Measurements from ENCODE around the gene THRB.

The THRB gene

GRCh38 chr3:24521420-24522145 lies 26.9 kb upstream of the THRB start (continued):
- peak; percentile 61 for TF ChIP-seq ZNF501 (tag by site-specific recombination; IDR thresholded peaks at IDR 0.05)
- no peak for TF ChIP-seq ZNF114 (tag by site-specific recombination; IDR thresholded peaks at IDR 0.05)
- no peak for TF ChIP-seq ZNF549 (tag by site-specific recombination; IDR thresholded peaks at IDR 0.05)
- 0 out of 2 replicates have a peak, but pooled peaks have one; percentile 32 for TF ChIP-seq KLF10 (tag by site-specific recombination; IDR thresholded peaks at IDR 0.05)
- TF ChIP-seq ZNF658 (tag by site-specific recombination; IDR thresholded peaks at IDR 0.05): no peak
- TF ChIP-seq ZNF335 (tag by site-specific recombination; conservative IDR thresholded peaks at IDR 0.05): peak; percentile 90
- TF ChIP-seq ZFP69B (tag by site-specific recombination; IDR thresholded peaks at IDR 0.05): 0 out of 2 replicates have a peak, but pooled peaks have one; percentile 26
- peak; percentile 17; the same call in 1 of the 2 replicates for TF ChIP-seq ZEB2 (tag by site-specific recombination; IDR thresholded peaks at IDR 0.05)
- TF ChIP-seq ZBTB17 (tag by site-specific recombination; IDR thresholded peaks at IDR 0.05): peak; percentile 48; the same call in 1 of the 2 replicates
- TF ChIP-seq, protein P1, sequence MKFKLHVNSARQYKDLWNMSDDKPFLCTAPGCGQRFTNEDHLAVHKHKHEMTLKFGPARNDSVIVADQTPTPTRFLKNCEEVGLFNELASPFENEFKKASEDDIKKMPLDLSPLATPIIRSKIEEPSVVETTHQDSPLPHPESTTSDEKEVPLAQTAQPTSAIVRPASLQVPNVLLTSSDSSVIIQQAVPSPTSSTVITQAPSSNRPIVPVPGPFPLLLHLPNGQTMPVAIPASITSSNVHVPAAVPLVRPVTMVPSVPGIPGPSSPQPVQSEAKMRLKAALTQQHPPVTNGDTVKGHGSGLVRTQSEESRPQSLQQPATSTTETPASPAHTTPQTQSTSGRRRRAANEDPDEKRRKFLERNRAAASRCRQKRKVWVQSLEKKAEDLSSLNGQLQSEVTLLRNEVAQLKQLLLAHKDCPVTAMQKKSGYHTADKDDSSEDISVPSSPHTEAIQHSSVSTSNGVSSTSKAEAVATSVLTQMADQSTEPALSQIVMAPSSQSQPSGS (tag by site-specific recombination; IDR thresholded peaks at IDR 0.05; ENCODE audit: low read depth): no peak
- TF ChIP-seq ZNF600 (tag by site-specific recombination; IDR thresholded peaks at IDR 0.05): 0 out of 2 replicates have a peak, but pooled peaks have one; percentile 1
- no peak for TF ChIP-seq ZNF341 (tag by site-specific recombination; IDR thresholded peaks at IDR 0.05; ENCODE audit: low read depth)
- 0 out of 2 replicates have a peak, but pooled peaks have one; percentile 20 for TF ChIP-seq KLF17 (tag by site-specific recombination; IDR thresholded peaks at IDR 0.05)
- no peak for TF ChIP-seq HOXA7 (CRISPR knock-in tag; IDR thresholded peaks at IDR 0.05; ENCODE audit: borderline replicate concordance)
- no peak for TF ChIP-seq HIC1 (tag by site-specific recombination; IDR thresholded peaks at IDR 0.05)
- TF ChIP-seq ZNF76 (tag by site-specific recombination; IDR thresholded peaks at IDR 0.05; ENCODE audit: borderline replicate concordance, low read depth): peak; percentile 22; the same call in 1 of the 2 replicates
- no peak for TF ChIP-seq ZNF221 (tag by site-specific recombination; IDR thresholded peaks at IDR 0.05; ENCODE audit: borderline replicate concordance)
- TF ChIP-seq ZNF513 (tag by site-specific recombination; IDR thresholded peaks at IDR 0.05): peak; percentile 25; the same call in 1 of the 2 replicates
- no peak for TF ChIP-seq MYNN (tag by site-specific recombination; IDR thresholded peaks at IDR 0.05; ENCODE audit: borderline replicate concordance)
- peak; percentile 49; the same call in 1 of the 2 replicates for TF ChIP-seq ZNF777 (tag by site-specific recombination; IDR thresholded peaks at IDR 0.05; ENCODE audit: borderline replicate concordance)
- TF ChIP-seq ZBTB20 (tag by site-specific recombination; IDR thresholded peaks at IDR 0.05): peak; percentile 89
- TF ChIP-seq ZSCAN30 (tag by site-specific recombination; IDR thresholded peaks at IDR 0.05): peak; percentile 86
